ENCODE results near the gene AKR7A3. TPM values are rescaled to one million over a fixed set of nuclear protein-coding genes. Genes with fewer than 3 reads are reported as not detected.

The AKR7A3 gene
- total RNA-seq, 1 experiment from 2014 or later, result 1.4 TPM

DNA sequence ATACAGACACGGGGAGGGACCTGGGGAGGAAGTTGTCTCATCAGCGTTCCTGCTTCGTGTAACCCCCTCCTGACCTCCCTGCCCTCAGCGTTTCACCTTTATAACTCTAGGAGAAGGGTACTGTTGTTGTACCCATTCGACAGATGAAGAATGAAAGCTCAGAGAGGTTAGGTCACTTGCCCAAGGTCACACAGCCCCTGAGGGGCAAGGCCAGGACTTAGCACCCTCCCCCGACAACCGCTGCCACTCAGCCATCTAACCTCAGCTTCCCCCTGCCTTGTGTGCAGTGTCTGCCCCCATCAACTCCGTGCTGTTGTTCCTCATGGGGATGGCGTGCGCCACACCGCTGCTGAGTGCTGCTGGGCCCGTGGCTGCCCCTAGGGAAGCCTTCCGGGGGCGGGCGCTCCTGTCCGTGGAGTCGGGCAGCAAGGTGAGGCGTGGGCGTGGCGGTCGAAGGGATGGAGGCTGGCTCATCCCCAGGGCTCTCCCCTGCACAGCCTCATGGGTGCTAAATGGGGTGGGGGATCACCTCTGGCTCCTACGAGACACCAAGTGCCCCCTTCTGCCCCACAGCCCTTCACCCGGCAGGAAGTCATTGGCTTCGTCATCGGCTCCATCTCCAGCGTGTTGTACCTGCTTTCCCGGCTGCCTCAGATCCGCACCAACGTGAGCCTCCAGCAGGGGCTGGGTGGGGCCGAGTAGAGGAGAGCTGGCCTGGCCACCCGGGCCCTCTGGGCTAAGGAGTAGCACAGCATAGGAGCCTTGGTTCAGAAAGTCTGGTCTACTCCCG lies 37.6 kb upstream of the AKR7A3 start:
- ChIA-PET POLR2A (no interaction called here), CTCF (interaction anchor here (0.6 to 1.0 kb wide), 2 partner anchors 40 to 336 kb away, joined by 3 read pairs; no protein-coding TSS in a partner anchor)
- TF ChIP-seq TCF7L2 (IDR thresholded peaks at IDR 0.05; ENCODE audit: low read depth, low read length) (no peak), POLR2AphosphoS5 (IDR thresholded peaks at IDR 0.05; ENCODE audit: low read depth, low read length) (no peak), SIN3A (IDR thresholded peaks at IDR 0.05; ENCODE audit: borderline replicate concordance, insufficient read depth, low read depth, low read length) (no peak), CTCF (IDR thresholded peaks at IDR 0.05) (no peak)
- TF ChIP-seq, protein P1, sequence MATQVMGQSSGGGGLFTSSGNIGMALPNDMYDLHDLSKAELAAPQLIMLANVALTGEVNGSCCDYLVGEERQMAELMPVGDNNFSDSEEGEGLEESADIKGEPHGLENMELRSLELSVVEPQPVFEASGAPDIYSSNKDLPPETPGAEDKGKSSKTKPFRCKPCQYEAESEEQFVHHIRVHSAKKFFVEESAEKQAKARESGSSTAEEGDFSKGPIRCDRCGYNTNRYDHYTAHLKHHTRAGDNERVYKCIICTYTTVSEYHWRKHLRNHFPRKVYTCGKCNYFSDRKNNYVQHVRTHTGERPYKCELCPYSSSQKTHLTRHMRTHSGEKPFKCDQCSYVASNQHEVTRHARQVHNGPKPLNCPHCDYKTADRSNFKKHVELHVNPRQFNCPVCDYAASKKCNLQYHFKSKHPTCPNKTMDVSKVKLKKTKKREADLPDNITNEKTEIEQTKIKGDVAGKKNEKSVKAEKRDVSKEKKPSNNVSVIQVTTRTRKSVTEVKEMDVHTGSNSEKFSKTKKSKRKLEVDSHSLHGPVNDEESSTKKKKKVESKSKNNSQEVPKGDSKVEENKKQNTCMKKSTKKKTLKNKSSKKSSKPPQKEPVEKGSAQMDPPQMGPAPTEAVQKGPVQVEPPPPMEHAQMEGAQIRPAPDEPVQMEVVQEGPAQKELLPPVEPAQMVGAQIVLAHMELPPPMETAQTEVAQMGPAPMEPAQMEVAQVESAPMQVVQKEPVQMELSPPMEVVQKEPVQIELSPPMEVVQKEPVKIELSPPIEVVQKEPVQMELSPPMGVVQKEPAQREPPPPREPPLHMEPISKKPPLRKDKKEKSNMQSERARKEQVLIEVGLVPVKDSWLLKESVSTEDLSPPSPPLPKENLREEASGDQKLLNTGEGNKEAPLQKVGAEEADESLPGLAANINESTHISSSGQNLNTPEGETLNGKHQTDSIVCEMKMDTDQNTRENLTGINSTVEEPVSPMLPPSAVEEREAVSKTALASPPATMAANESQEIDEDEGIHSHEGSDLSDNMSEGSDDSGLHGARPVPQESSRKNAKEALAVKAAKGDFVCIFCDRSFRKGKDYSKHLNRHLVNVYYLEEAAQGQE (IDR thresholded peaks at IDR 0.05; ENCODE audit: insufficient read depth in 1 of 2, low read depth in 2 of 2, low read length in 1 of 2), result no peak
- in situ Hi-C loops (cut with HindIII; ENCODE audit: low pct_unique_long_range_greater_than_20kb, low sequenced_read_pairs) (no loop called here), intact Hi-C loops (cut with micrococcal nuclease; ENCODE audit: unreplicated experiment) (no loop called here)
- Histone ChIP-seq H3K27ac (ENCODE audit: low read length) (no peak overlapping the region), H3K36me3 (ENCODE audit: control insufficient read depth, insufficient read depth, low read length) (no peaks in the 10 kb centered on the region; the same call in 1 of the 2 replicates), H3K4me3 (ENCODE audit: low read depth in 2 of 2, low read length in 2 of 2) (no peak overlapping the region), H3K4me1 (ENCODE audit: control insufficient read depth, insufficient read depth, low read length) (no peaks in the 10 kb centered on the region), H3K27me3 (ENCODE audit: control insufficient read depth, insufficient read depth, low read length) (no peaks in the 10 kb centered on the region), H3K9me3 (ENCODE audit: control insufficient read depth, insufficient read depth, low read depth, low read length) (no peaks in the 10 kb centered on the region)
- DNase-seq (ENCODE audit: low read depth, low spot score) (no peak), ATAC-seq (no peak)
- no TSS peak for BruUV-seq (replicated peaks)

DNA sequence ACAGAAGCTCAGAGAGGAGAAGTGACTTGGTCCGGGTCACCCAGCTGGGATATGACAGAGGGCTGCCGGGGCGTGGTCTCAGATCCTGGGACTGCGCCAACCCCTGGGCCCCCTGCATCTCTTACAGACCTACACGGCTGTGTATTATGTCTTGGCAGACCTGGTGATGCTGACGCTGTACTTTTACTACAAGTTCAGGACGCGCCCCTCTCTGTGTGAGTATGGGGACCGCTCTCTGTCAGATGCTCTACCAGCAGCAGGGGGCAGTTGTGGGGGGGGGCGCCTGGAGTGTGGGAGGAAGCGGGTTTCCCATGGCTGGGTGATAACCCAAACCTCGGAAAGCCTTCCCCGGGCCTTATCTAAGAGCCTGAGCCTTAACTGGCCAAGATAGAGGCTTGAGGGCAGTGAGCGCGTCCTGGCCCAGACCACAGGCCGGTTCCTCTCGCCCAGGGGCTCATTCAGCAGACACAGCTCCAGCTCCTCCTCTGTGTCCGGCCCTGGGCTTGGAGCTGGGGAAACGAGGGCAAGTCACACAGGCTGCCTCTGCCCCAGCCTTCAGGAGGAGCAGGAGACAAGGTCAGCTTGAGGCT lies 36.9 kb upstream of the AKR7A3 start:
- H3K27me3 ChIP-seq (ENCODE audit: control insufficient read depth, insufficient read depth, low read length), result no peaks in the 10 kb centered on the region
- no peaks in the 10 kb centered on the region; the same call in 1 of the 2 replicates for H3K36me3 ChIP-seq (ENCODE audit: control insufficient read depth, insufficient read depth, low read length)
- no peaks in the 10 kb centered on the region for H3K4me1 ChIP-seq (ENCODE audit: control insufficient read depth, insufficient read depth, low read length)
- CTCF ChIA-PET, result interaction anchor here (0.6 to 1.0 kb wide), 2 partner anchors 40 to 336 kb away, joined by 3 read pairs; no protein-coding TSS in a partner anchor
- no peak for DNase-seq (ENCODE audit: low read depth, low spot score)
- intact Hi-C loops (cut with micrococcal nuclease; ENCODE audit: unreplicated experiment) (no loop called here), in situ Hi-C loops (cut with HindIII; ENCODE audit: low pct_unique_long_range_greater_than_20kb, low sequenced_read_pairs) (no loop called here)
- no peaks in the 10 kb centered on the region for H3K9me3 ChIP-seq (ENCODE audit: control insufficient read depth, insufficient read depth, low read depth, low read length)
- POLR2A ChIA-PET, result no interaction called here
- no peak overlapping the region for H3K27ac ChIP-seq (ENCODE audit: low read length)
- TF ChIP-seq CTCF (IDR thresholded peaks at IDR 0.05), result no peak
- TF ChIP-seq POLR2AphosphoS5 (IDR thresholded peaks at IDR 0.05; ENCODE audit: low read depth, low read length), result no peak
- TF ChIP-seq SIN3A (IDR thresholded peaks at IDR 0.05; ENCODE audit: borderline replicate concordance, insufficient read depth, low read depth, low read length), result no peak
- TF ChIP-seq TCF7L2 (IDR thresholded peaks at IDR 0.05; ENCODE audit: low read depth, low read length), result no peak
- TF ChIP-seq, protein P1 (IDR thresholded peaks at IDR 0.05; ENCODE audit: insufficient read depth in 1 of 2, low read depth in 2 of 2, low read length in 1 of 2), result no peak
- no peak for ATAC-seq
- BruUV-seq (replicated peaks), result no TSS peak
- H3K4me3 ChIP-seq (ENCODE audit: low read depth in 2 of 2, low read length in 2 of 2), result no peak overlapping the region
